GM19328 (cell line): ENCODE data around the gene TBC1D30.

Experiments
- ATAC-seq: cut with Tn5 transposase; IDR thresholded peaks from one replicate; pipeline ENCODE4 v1.9.1; 2021; ENCODE audit warnings: mild to moderate bottlenecking, moderate library complexity; ENCODE audit not compliant: unreplicated experiment

TBC1D30 gene

GRCh38 chr12:64907097-64907496, 82.7 kb downstream of the TBC1D30 start:
- ATAC-seq = no peak

DNA sequence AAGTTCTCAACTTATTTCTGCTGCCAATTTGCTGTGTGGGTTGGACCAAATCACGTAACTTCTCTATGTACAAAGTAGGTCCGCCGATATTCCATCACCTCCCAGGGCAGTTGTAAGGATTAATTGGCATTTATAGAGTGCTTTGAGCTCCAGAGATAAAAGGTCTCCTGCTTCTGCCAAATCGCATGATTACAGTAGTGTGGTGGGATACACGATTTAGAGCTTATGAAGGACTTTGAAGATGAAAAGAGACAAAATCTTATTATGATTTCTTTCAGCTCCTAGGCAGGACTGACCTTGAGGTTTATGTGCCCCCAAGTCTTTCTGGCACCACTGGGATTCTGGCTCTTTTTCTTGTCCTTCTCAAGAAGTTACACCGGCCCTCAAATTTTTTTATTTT, 84.7 kb downstream of the TBC1D30 start:
- no peak for ATAC-seq

DNA sequence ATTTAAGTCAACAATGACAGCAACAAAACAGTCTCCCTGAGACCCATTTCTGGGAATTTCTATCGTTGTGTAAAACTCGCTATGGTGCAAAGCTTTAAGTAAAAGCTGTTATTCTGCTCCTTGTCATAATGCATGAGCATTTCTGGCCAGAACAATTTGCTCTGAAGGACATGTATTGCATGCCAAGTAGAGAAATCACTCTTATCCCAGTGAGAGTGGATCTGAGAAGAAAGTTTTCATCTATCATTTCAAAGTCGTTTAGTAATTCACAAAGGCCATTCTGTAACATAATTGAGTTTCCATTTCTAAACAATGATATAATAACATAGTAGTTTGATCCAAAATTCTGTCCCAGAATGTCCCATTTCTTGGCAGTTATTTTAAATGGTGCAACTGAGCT, 86.6 kb downstream of the TBC1D30 start:
- ATAC-seq = no peak

GRCh38 chr12:64911912-64912311, 87.5 kb downstream of the TBC1D30 start:
- no peak for ATAC-seq

- no peak for ATAC-seq
Observed at GRCh38 chr12:64912516-64913255, 88.2 kb downstream of the TBC1D30 start.

GRCh38 chr12:64915242-64915641, 90.8 kb downstream of the TBC1D30 start:
- ATAC-seq = no peak

DNA sequence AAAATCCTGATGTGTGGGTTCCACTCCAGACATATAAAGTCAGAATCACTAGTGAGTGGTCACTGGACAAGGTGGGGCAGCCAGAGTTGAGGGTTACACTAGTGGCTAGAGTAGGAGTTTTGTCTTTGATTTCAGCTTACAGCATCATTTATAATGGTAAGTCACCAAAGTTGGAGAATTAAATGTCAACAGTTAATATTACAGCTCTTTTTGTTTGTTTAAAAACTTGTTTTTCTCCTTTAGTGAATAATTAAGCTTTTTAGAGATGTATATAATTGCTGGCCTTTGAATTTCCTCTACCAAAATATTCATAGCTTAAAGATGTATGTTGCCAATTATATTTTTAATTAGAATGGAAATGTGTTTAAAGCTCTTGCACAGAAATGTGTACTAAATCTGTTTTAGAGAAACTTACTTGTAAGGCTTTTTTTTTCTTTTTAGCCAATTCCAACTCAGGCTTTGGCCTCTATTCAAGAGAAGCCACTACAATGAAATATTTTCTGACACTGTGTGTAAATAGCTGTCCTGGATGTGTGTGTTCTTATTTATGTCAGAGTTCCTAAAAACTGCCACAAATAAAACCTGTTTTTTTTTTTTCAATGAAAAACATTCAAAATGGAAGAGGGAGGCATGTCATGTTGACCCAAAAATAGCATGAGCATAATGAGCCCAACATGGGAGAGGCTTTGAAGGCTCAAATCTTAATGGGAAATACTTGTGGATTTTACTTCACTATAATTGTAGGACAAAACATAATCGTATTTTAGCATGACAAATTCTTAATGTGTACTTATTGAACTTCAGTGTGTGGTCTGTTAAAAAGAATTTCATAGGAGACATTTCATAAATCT, 92.2 kb downstream of the TBC1D30 start:
- no peak for ATAC-seq

DNA sequence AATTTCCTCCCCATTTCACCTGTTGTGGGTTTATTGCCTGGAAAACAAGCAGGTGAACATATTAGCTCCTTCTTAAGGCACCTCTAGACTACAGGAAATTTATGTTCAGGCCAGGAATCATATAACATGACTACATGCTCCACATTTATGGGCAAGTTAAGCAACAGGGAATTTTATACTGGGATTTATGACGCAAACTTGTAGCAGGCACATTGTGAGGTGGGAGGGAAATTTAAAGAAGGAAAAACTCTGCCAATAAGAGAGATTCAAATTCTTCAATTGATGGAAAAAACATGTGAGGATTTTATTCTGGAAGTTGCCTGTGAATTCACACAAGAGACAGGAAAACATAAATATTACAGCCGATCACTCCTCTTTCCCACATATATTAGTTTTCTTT, 93.9 kb downstream of the TBC1D30 start:
- no peak for ATAC-seq

GRCh38 chr12:64918801-64919200, 94.4 kb downstream of the TBC1D30 start:
- no peak for ATAC-seq

GRCh38 chr12:64922853-64923252, 98.4 kb downstream of the TBC1D30 start:
- ATAC-seq = no peak

GRCh38 chr12:64923536-64923935, 99.1 kb downstream of the TBC1D30 start:
- ATAC-seq = no peak
